Fibroblast of skin of right biceps (primary cell): ENCODE results near the gene RALGAPA2.
A peak's percentile ranks its signal among the peaks of the same experiment; 100 is the strongest.

Experiments
- DNase-seq: peaks from one replicate; pipeline ENCODE4 v3.0.0-alpha.2; 2013

Gene RALGAPA2

DNA sequence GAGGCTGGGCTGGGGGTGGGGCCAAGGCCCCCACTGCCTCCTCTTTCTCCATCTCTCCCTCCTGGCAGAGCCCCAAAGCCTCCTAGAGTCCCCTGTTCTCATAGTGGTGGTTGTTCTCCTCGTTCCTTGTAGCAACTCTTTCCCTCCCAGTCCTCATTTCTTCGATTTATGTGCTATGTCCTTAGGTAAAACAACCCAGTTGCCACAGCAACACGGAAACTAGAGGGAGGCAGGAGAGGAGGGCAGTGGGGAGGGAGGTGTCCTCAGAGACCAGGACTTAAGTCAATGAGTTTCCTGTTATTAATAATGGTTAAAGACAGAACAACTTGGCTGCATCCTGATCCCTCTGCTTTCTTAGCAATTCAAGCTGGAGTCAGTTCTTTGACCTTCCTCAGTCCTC is 183.6 kb downstream of the RALGAPA2 start:
- no peak for DNase-seq

- no peak for DNase-seq
Observed at GRCh38 chr20:20527661-20528060, 184.8 kb downstream of the RALGAPA2 start.

GRCh38 chr20:20525756-20526155 is 186.7 kb downstream of the RALGAPA2 start:
- no peak for DNase-seq

GRCh38 chr20:20525214-20525613 is 187.2 kb downstream of the RALGAPA2 start:
- DNase-seq = no peak

DNA sequence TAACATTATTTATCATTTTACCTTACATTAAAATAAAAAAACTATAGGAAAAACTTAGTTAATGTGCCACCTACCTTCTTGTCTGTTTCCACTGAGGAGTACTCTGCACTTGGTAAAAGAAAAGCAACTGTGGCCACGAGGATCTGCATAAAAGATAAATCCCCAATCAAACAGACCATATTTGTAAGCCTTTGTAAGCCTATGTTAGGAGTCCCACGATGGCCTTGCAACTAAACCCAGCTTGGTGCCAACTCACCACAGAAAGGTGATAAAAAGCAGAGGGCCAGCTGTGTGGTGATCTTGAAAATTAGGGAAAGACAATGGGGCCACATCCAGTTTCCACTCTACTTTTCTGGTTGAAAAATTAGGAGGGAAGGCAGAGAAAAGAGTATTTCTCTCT is 187.7 kb downstream of the RALGAPA2 start:
- no peak for DNase-seq

- DNase-seq = no peak
Observed at GRCh38 chr20:20521736-20522135, 190.7 kb downstream of the RALGAPA2 start.

GRCh38 chr20:20520776-20521175 is 191.7 kb downstream of the RALGAPA2 start:
- peak; percentile 49 for DNase-seq

DNA sequence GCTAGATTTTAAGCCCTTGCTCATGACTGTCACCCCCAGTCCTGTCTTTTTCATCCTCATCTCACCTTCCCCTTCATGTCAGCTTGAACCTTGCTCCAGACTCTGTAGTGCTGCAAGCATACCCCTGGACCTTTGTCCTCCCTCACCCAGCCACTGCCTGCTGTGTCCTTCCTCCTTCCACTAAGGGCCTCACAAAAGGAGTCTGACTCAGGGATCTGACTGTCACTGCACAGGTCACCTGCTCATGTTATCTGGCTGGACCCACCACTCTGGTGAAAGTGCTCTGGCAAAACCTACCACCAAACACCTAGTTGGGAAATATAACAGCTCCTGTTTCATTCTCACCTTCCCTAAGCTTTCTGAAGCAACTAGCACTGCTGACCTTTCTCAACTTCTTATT is 193.2 kb downstream of the RALGAPA2 start:
- DNase-seq = no peak

GRCh38 chr20:20518263-20518662 is 194.2 kb downstream of the RALGAPA2 start:
- DNase-seq = no peak

DNA sequence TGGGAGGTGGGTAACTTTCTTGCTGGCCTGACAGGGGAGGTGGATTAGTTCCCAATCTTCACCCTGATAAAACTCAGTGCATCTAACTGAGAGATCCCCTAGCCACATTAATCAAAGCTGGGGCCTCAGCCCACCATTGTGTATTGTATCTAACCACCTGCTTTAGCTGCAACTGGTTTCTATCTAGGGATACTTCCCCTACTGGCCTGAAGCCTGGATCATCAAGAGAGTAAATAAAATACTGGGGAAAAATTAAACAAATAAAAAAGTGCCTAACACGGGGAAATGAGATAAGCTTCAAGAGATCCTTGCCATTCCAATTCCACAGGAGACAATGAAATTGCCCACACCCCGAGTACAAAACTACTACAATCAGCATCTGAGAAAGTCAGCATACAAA is 195.1 kb downstream of the RALGAPA2 start:
- DNase-seq = no peak

DNA sequence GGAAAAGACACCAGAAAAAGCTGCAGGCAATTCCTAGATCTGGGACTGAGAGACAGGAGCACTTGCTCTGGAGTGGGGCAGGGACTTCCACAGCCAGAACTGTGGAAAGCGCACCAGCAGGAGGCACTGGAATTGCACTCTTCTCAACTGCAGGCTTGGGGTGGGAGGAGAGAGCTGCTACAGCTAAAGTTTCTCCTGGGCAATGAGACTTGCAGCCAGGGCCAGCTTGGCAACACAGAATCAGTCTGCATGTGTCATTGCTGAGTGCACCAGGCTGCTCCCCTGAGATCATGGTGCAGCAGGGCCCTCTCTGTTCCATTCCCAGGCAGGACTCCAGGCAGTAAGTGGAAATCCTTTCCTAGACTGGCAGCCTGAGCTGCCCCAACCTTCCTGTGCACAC is 198.7 kb downstream of the RALGAPA2 start:
- no peak for DNase-seq

- DNase-seq = no peak
Observed at GRCh38 chr20:20505554-20505953, 206.9 kb downstream of the RALGAPA2 start.

DNA sequence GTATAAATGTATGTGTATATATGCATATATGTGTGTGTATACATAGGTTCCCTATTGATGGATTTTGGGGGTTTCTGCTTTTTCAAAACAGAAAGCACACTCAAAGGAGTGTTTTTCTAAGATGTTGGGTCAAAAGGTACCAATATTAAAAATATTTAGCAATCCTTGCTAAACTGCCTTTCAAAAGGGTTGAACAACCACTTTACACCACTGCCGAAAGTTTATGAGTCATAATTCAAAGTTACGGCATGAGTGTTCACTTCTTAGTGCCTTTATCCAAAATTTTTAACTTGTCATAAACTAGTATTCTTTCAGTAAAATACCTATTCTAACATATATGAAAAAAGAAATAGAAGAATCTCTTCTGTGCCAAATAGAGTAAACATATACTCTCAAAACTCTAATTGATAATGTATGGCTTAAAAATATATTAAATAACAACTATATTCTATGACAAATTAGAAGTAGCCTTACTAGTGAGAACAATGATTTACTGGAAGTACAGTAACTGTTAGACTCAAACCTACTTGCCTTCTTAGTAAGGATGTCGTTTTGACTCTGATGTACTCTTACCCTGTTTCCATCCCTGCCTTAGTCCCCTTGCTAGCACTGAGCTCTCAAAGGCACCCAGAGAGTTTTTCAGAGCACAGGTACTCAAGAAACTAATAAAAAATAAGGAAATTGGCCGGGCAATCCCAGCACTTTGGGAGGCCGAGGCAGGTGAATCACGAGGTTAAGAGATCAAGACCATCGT is 208.5 kb downstream of the RALGAPA2 start:
- no peak for DNase-seq

GRCh38 chr20:20501128-20501527 is 211.3 kb downstream of the RALGAPA2 start:
- no peak for DNase-seq

- no peak for DNase-seq
Observed at GRCh38 chr20:20500312-20500711, 212.1 kb downstream of the RALGAPA2 start.

GRCh38 chr20:20499439-20499838 is 213.0 kb downstream of the RALGAPA2 start:
- no peak for DNase-seq

GRCh38 chr20:20498076-20498861 is 214.2 kb downstream of the RALGAPA2 start:
- DNase-seq = no peak

DNA sequence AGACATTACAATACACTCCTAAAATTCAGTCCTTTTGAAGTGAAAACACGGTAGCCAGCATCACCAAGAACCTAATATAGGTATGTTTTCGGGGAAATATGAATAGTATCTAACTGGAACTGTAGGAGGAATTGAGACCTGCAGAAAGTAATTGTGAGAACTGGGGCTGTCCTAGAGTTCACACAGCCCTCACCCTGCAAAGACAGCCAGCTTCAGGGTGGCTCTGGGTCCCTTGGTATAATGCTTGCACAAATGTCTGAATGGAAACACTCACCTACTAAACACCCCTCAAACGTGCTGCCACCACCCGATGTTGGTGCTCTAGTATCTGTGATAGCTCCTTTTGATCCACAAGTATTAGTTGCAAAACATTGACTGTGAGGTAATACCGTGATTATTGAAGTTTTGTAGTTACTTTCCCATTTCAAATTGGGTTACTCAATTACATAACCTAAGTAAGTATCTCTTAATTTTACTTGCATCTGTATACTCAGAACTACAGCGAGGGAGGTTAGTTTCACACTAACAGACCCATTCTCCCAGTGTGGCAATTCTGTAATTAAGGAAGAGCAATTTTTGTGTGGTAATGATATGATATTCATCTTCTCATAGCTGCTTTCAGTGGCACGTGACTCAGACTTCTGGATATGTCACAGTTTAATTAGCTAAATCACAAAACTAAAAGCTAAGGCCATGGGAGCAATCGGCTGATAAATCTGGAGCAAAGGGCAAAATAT is 215.0 kb downstream of the RALGAPA2 start:
- DNase-seq = no peak

DNA sequence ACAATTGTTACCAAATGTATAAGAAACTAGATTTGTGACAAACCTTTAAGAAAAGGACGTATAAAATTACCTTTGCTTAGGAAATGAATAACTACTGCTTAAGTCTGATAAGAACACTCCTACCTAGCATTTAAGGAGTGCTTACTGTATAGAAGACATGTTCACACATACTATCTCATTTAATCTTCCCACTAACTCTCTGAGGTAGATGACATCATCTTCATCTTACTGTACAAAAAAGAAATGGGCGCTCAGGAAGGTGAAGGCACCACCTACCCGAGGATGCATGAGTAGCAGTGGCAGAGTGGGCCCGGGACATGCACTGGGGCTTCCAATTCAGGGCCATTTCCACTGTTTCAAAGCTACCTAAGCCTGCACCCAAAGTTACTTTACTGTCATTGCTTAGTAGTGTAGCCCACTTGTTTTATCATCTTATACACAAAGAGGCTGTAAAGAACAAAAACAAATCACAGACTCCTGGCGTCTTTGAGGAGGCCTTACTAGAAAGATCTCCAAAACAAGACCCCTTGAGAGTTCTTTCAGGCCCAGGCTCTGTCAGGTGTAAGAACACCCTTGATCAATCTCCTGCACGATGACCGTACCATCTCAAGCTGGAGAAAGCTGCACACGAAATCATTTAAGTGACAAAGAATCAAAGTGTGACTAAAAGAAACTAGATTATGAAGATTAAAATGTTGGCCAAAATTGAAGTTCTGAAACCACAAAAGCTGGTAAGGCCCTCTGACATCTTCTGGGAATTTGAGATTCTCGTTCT is 216.5 kb downstream of the RALGAPA2 start:
- no peak for DNase-seq

DNA sequence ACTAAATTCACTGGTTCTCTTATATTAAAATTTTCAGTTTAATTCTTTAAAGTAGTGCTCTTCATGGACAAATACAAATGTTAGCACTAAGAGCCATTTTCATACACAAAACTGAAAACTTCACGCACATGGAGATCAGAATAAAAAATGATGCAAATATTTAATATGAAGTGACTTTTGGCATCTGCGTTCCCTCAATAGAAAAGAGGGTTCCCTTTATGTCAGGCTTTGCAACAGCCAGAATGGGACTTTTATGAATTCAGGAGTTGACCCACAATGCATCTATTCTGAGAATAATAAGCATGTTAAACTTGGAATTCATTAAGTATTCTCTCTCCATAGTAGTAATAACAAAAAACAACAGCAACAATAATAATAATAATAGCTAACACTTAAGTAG is 218.7 kb downstream of the RALGAPA2 start:
- no peak for DNase-seq

- no peak for DNase-seq
Observed at GRCh38 chr20:20492521-20493332, 219.7 kb downstream of the RALGAPA2 start.

DNA sequence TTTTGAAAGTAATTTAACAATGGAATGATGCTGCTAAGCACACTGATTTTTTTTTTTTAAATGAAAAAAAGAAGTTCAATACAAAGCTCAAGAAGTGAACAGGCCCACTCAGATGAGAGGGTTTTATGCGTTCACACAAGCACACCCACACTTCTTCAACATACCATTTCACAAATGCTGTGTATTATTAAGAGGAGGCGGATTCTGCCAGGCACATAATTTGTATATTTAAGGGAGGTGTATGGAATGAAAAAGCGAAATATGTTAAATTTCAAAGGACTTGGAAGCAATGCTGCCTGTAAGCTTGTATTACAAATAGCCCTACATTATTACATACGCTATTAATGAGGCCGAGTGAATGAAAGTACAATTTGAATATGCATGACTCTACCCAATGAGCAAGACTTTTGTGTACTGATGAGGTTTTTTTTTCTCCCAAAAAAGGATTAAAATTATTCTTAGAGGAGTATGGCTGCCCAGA is 220.6 kb downstream of the RALGAPA2 start:
- no peak for DNase-seq
